Measurements from ENCODE around the gene NEAT1.

Gene NEAT1

DNA sequence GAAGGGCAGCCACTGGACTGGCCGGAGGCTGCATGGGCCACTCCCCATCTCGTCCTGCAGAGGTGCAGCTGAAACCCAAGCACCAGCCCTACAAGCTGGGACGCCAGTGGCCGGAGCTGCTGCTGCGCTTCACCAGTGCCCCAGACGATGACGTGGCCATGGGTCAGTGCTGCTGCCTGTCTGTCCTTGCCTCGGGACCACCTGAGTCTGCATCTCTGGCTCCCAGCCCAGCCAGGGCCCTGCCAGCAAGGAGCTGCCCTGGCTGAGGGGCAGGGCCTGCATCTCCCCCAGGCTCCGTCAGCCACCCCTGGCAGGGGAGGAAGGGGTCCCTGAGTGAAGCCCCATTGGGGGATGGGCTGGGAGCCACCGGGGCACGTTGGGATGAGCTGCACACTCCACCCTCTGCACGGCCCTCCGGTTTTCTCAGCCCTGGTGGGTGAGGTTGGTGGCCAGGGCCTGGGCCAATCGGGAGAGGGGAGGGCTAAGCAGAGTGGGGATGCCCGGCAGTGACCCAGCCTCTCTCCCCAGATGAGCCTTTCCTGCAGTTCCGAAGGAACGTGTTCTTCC is 29.0 kb upstream of the NEAT1 start:
- Histone ChIP-seq H3K9me3 (ENCODE audit: low read length) (no peaks in the 10 kb centered on the region), H3K27me3 (ENCODE audit: insufficient read depth, low read length) (no peaks in the 10 kb centered on the region), H3K36me3 (ENCODE audit: insufficient read depth, low read length) (peaks cover 23% of the 10 kb centered on the region), H2AFZ (ENCODE audit: low read depth, low read length) (no peak overlapping the region), H3K4me3 (ENCODE audit: low read length) (no peak overlapping the region), H3K4me1 (ENCODE audit: insufficient read depth, low read length) (peaks cover 5% of the 10 kb centered on the region)

- Histone ChIP-seq H3K36me3 (ENCODE audit: insufficient read depth, low read length) (peaks cover 23% of the 10 kb centered on the region), H3K27me3 (ENCODE audit: insufficient read depth, low read length) (no peaks in the 10 kb centered on the region), H3K9me3 (ENCODE audit: low read length) (no peaks in the 10 kb centered on the region), H2AFZ (ENCODE audit: low read depth, low read length) (no peak overlapping the region), H3K4me1 (ENCODE audit: insufficient read depth, low read length) (peaks cover 5% of the 10 kb centered on the region), H3K4me3 (ENCODE audit: low read length) (no peak overlapping the region)
These were observed 28.5 kb upstream of the NEAT1 start for GRCh38 chr11:65394125-65394536.

DNA sequence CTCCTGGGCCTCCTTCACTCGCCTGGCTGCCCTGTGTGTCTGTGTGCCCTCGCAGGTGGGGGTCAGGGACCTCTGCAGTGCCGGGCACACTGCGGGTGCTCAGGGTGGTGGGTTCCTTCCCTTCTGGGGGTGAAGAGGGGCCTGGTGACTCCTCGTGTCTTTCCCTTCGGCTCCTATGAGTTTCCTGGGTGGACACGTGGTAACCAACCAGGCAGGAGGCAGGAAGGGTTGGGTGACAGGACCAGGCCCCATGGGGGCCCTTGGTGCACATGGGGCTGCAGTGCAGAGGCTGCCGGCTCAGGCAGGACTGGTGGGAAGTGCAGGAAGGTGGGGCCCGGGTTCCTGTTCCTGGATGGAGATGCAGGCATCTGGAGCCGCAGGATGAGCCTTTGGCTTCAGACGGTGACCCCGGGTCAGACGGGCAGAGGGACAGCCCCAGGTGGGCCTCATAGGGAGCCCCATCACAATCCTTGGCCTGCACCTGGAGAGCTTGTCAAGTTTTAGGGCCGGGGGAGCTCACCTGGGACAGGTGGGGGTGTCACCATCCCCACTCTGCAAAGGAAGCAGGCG is 26.6 kb upstream of the NEAT1 start:
- Histone ChIP-seq H3K9me3 (ENCODE audit: low read length) (no peaks in the 10 kb centered on the region), H3K4me1 (ENCODE audit: insufficient read depth, low read length) (no peaks in the 10 kb centered on the region), H2AFZ (ENCODE audit: low read depth, low read length) (no peak overlapping the region), H3K27me3 (ENCODE audit: insufficient read depth, low read length) (no peaks in the 10 kb centered on the region), H3K36me3 (ENCODE audit: insufficient read depth, low read length) (peaks cover 36% of the 10 kb centered on the region), H3K4me3 (ENCODE audit: low read length) (no peak overlapping the region)

DNA sequence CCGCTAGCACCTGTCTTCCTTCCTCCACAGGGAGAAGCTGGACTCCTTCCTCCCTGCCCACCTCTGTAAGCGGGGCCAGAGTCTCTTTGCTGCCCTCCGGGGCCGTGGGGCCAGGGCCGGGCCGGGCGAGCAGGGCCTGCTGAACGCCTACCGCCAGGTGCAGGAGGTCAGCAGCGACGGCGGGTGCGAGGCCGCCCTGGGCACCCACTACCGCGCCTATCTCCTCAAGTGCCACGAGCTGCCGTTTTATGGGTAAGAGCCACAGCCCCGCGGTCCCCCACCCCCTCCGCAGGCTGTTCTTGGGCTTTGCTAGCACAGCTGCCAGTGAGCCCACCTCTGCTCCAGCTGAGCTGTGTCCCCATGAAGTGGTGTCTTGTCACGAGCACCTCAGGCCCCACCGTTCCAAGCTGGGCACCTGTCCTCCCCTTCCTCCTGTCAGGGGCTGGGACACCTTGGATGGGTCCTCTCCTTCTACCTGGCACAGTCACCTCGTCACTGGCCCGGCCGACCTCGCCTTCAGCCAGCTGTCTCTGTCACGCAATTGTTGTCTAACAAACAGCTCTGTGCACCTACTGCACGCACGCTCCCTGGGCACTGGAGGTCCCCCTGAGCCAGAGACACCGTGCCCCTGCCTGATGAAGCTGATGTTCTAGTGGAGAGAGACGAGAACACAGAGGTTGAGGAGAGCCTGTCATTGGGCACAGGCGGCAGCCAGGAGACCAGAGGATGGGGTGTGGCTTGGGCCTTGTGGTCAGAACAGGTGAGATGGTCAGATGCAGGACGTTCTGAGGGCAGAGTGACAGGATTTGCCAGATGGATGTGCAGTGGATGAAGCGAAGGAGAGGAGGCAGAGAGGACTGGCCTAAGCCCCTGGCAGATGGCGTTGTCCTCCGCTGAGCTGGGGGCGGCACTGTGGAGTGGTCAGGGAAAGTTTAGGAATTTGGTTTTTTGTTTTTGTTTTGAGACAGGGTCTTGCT is 25.5 kb upstream of the NEAT1 start:
- H3K9me3 ChIP-seq (ENCODE audit: low read length) = no peaks in the 10 kb centered on the region
- H3K4me1 ChIP-seq (ENCODE audit: insufficient read depth, low read length) = no peaks in the 10 kb centered on the region
- H3K36me3 ChIP-seq (ENCODE audit: insufficient read depth, low read length) = peaks cover 36% of the 10 kb centered on the region
- H3K4me3 ChIP-seq (ENCODE audit: low read length) = no peak overlapping the region
- no peaks in the 10 kb centered on the region for H3K27me3 ChIP-seq (ENCODE audit: insufficient read depth, low read length)
- H2AFZ ChIP-seq (ENCODE audit: low read depth, low read length) = no peak overlapping the region

DNA sequence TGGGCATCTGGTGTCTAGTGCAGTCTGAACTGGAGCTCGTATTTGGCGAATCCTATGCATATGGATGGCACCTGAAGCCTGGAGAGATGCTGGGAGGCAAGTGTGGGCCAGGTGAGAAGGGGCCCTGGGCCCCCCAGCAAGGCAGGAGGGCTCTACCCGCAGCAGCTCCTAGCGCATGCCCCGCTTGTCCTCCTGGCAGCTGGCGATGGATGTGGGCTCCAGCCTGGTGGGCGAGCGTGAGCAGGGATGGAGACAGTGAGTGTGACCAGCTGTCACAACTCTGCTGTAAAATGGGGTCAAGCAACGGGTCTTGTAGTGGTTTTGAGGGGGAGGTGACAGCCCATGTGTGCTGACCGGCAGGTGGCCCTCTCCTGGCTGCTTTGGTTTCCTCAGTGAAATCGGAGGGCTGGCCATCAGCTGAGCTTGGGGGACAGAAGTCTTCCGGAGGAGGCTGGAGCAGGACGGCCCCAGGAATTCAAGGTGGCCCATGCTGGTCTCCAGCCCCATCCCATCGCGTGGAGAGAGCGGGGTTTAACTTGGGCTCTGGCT is 24.2 kb upstream of the NEAT1 start:
- Histone ChIP-seq H3K36me3 (ENCODE audit: insufficient read depth, low read length) (peaks cover 36% of the 10 kb centered on the region), H3K4me3 (ENCODE audit: low read length) (no peak overlapping the region), H3K4me1 (ENCODE audit: insufficient read depth, low read length) (no peaks in the 10 kb centered on the region)

DNA sequence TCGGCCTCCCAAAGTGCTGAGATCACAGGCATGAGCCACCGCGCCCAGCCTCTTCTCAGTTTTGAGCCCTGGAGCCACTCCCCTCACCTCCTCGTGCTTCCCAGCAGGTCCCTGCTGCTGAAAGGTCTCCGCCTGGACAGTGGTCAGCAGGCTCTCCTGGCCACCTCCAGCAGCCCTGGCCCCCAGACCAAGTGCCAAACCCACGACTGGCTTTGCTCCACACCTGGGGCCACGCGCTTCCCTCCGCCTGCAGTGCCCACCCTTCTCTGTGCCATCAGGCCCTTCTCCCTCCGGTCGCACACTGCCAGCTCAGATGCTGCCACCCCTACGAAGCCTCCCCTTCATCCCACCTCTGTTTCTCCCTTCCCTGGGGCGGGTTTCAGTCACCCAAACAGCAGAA is 23.3 kb upstream of the NEAT1 start:
- Histone ChIP-seq H3K4me3 (ENCODE audit: low read length) (no peak overlapping the region), H3K27me3 (ENCODE audit: insufficient read depth, low read length) (no peaks in the 10 kb centered on the region), H2AFZ (ENCODE audit: low read depth, low read length) (no peak overlapping the region), H3K36me3 (ENCODE audit: insufficient read depth, low read length) (peaks cover 34% of the 10 kb centered on the region), H3K9me3 (ENCODE audit: low read length) (no peaks in the 10 kb centered on the region), H3K4me1 (ENCODE audit: insufficient read depth, low read length) (no peaks in the 10 kb centered on the region)

More for the DNA sequence above, 24.2 kb upstream of the NEAT1 start:
- H2AFZ ChIP-seq (ENCODE audit: low read depth, low read length) = no peak overlapping the region
- no peaks in the 10 kb centered on the region for H3K9me3 ChIP-seq (ENCODE audit: low read length)
- H3K27me3 ChIP-seq (ENCODE audit: insufficient read depth, low read length) = no peaks in the 10 kb centered on the region

- H3K27me3 ChIP-seq (ENCODE audit: insufficient read depth, low read length) = no peaks in the 10 kb centered on the region
- H3K36me3 ChIP-seq (ENCODE audit: insufficient read depth, low read length) = peaks cover 35% of the 10 kb centered on the region
- no peaks in the 10 kb centered on the region for H3K4me1 ChIP-seq (ENCODE audit: insufficient read depth, low read length)
- H2AFZ ChIP-seq (ENCODE audit: low read depth, low read length) = no peak overlapping the region
- no peaks in the 10 kb centered on the region for H3K9me3 ChIP-seq (ENCODE audit: low read length)
- no peak overlapping the region for H3K4me3 ChIP-seq (ENCODE audit: low read length)
These were observed 22.8 kb upstream of the NEAT1 start for GRCh38 chr11:65399845-65400244.

GRCh38 chr11:65400307-65401072 is 22.1 kb upstream of the NEAT1 start:
- no peak overlapping the region for H3K4me3 ChIP-seq (ENCODE audit: low read length)
- no peaks in the 10 kb centered on the region for H3K9me3 ChIP-seq (ENCODE audit: low read length)
- no peaks in the 10 kb centered on the region for H3K27me3 ChIP-seq (ENCODE audit: insufficient read depth, low read length)
- no peaks in the 10 kb centered on the region for H3K4me1 ChIP-seq (ENCODE audit: insufficient read depth, low read length)
- H3K36me3 ChIP-seq (ENCODE audit: insufficient read depth, low read length) = peaks cover 37% of the 10 kb centered on the region
- no peak overlapping the region for H2AFZ ChIP-seq (ENCODE audit: low read depth, low read length)

GRCh38 chr11:65401073-65401802 is 21.4 kb upstream of the NEAT1 start:
- no peak overlapping the region for H3K4me3 ChIP-seq (ENCODE audit: low read length)
- H3K9me3 ChIP-seq (ENCODE audit: low read length) = no peaks in the 10 kb centered on the region
- no peaks in the 10 kb centered on the region for H3K4me1 ChIP-seq (ENCODE audit: insufficient read depth, low read length)
- peaks cover 39% of the 10 kb centered on the region for H3K36me3 ChIP-seq (ENCODE audit: insufficient read depth, low read length)
- no peak overlapping the region for H2AFZ ChIP-seq (ENCODE audit: low read depth, low read length)
- H3K27me3 ChIP-seq (ENCODE audit: insufficient read depth, low read length) = no peaks in the 10 kb centered on the region

GRCh38 chr11:65401803-65402248 is 20.8 kb upstream of the NEAT1 start:
- no peak overlapping the region for H2AFZ ChIP-seq (ENCODE audit: low read depth, low read length)
- H3K36me3 ChIP-seq (ENCODE audit: insufficient read depth, low read length) = peaks cover 38% of the 10 kb centered on the region
- no peak overlapping the region for H3K4me3 ChIP-seq (ENCODE audit: low read length)
- H3K27me3 ChIP-seq (ENCODE audit: insufficient read depth, low read length) = no peaks in the 10 kb centered on the region
- no peaks in the 10 kb centered on the region for H3K9me3 ChIP-seq (ENCODE audit: low read length)
- H3K4me1 ChIP-seq (ENCODE audit: insufficient read depth, low read length) = no peaks in the 10 kb centered on the region

DNA sequence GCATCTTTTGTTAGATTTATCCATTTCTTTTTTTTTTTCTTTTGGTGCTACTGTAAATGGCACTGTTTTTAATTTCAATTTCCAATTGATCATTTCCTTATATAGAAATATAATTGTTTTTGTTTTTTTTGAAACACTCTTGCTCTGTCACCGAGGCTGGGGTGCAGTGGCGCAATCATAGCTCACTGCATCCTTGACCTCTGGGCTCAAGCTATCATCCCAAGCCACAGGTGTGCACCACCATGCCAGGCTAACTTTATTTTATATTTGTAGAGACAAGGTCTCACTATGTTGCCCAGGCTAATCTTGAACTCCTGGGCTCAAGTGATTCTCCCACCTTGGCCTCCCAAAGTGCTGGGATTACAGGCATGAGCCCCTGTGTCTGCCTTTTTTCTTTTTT is 19.8 kb upstream of the NEAT1 start:
- no peaks in the 10 kb centered on the region for H3K27me3 ChIP-seq (ENCODE audit: insufficient read depth, low read length)
- H3K4me1 ChIP-seq (ENCODE audit: insufficient read depth, low read length) = no peaks in the 10 kb centered on the region
- H2AFZ ChIP-seq (ENCODE audit: low read depth, low read length) = no peak overlapping the region
- no peaks in the 10 kb centered on the region for H3K9me3 ChIP-seq (ENCODE audit: low read length)
- H3K4me3 ChIP-seq (ENCODE audit: low read length) = no peak overlapping the region
- peaks cover 36% of the 10 kb centered on the region for H3K36me3 ChIP-seq (ENCODE audit: insufficient read depth, low read length)

DNA sequence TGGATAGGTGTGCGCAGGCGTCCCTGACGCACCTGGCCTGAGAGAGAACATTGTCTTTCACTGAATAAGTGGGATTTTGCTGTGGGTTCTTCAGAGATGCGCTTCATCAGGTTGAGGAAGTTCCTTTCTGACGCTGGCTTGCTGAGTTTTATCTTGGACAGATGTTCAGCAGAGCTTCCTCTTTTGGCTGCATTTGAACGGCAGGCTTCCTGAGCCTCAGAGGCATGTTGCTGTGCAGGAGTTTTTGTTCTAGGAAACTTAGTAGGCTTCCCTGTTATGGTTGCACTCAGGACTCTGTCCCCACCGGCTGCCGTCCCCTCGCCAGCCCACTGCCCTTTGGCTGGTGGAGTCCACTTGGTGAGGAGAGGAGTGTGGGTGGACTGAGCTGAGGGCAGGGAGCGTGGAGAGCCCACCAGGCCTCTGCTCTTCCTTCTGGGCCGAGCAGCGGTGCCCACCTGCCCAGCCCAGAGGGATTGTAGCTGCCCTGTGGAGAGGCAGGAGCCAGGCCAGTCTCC is 18.9 kb upstream of the NEAT1 start:
- no peaks in the 10 kb centered on the region for H3K27me3 ChIP-seq (ENCODE audit: insufficient read depth, low read length)
- no peaks in the 10 kb centered on the region for H3K4me1 ChIP-seq (ENCODE audit: insufficient read depth, low read length)
- H3K36me3 ChIP-seq (ENCODE audit: insufficient read depth, low read length) = peaks cover 33% of the 10 kb centered on the region
- H3K9me3 ChIP-seq (ENCODE audit: low read length) = no peaks in the 10 kb centered on the region
- H3K4me3 ChIP-seq (ENCODE audit: low read length) = no peak overlapping the region
- no peak overlapping the region for H2AFZ ChIP-seq (ENCODE audit: low read depth, low read length)

Measured in neuron (in vitro differentiated cells).